ENCODE measurements around the gene ADGB.

- TF ChIP-seq CTCF (IDR thresholded peaks at IDR 0.05) (no peak), POLR2AphosphoS5 (IDR thresholded peaks at IDR 0.05; ENCODE audit: insufficient read depth in 1 of 2, low read depth in 1 of 2) (no peak), POLR2A (IDR thresholded peaks at IDR 0.05) (no peak)
Measured at GRCh38 chr6:146861029-146861563, 262.3 kb downstream of the ADGB start.
